ENCODE results near the gene PARVA. TPM values are rescaled to one million over a fixed set of nuclear protein-coding genes. Genes with fewer than 3 reads are reported as not detected.

The PARVA gene
- total RNA-seq, 4 donors from 2014 or later: 167 to 245 (median 240) TPM

DNA sequence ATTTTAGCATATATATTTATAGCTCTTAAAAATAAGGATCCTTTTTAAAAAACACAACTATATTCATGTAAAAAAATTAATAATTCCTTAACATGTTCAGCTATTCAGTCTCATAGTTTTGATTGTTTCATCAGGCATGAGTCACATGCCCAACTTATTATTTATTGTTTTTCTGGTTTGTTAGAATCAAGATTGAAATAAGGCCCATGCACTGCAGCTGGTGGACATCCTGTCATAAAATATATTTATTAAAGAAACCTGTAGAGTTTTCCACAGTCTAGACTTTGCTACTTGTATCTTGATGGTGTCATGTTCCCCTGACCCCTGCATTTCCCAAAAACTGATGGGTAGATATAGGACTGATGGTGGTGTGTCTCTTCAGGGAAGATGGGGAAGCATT is 77.4 kb downstream of the PARVA start:
- Histone ChIP-seq H3K27me3 (no peaks in the 10 kb centered on the region), H3K36me3 (no peaks in the 10 kb centered on the region), H3K4me1 (peaks cover 32 to 99% (median 35%) of the 10 kb centered on the region in 3 donors), H3K27ac (peak overlapping the region in 3 of 4 donors; percentile 7 to 82 (median 18)), H3K9me3 (no peaks in the 10 kb centered on the region), H3K4me3 (no peak overlapping the region)
- no peak for ATAC-seq
- TF ChIP-seq EP300 (IDR thresholded peaks at IDR 0.05) (no peak), POLR2A (IDR thresholded peaks at IDR 0.05) (no peak), POLR2AphosphoS5 (IDR thresholded peaks at IDR 0.05) (no peak)
- TF ChIP-seq, protein P1, sequence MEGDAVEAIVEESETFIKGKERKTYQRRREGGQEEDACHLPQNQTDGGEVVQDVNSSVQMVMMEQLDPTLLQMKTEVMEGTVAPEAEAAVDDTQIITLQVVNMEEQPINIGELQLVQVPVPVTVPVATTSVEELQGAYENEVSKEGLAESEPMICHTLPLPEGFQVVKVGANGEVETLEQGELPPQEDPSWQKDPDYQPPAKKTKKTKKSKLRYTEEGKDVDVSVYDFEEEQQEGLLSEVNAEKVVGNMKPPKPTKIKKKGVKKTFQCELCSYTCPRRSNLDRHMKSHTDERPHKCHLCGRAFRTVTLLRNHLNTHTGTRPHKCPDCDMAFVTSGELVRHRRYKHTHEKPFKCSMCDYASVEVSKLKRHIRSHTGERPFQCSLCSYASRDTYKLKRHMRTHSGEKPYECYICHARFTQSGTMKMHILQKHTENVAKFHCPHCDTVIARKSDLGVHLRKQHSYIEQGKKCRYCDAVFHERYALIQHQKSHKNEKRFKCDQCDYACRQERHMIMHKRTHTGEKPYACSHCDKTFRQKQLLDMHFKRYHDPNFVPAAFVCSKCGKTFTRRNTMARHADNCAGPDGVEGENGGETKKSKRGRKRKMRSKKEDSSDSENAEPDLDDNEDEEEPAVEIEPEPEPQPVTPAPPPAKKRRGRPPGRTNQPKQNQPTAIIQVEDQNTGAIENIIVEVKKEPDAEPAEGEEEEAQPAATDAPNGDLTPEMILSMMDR (IDR thresholded peaks at IDR 0.05): no peak

DNA sequence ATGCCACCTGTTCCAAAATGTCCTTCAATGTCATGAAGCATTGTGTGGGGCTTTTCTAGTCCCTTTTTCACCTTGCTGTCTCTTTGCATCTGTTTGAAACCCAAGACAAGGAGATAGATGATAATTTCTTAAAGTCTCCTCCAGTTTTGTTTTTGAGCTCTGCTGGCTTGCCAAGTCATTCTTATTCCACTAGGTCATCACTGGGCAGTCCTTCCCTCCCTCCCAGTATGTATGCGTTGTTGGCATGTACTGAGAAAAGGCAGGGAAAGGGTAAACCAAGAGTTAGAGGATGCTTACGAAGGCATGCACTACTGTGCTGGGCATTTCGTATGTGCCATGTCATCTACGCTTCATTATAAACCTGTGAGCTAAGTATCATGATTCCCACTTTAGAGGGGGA is 78.6 kb downstream of the PARVA start:
- WGBS, 2 donors (ENCODE audit: low coverage in 1 of 2): 11 to 46% methylated on average over 4 of the region's 4 CpGs
- peak overlapping the region; percentile 66 to 82 (median 76) for H3K27ac ChIP-seq
- no peaks in the 10 kb centered on the region for H3K36me3 ChIP-seq
- no peak for ATAC-seq
- H3K27me3 ChIP-seq: no peaks in the 10 kb centered on the region
- H3K4me3 ChIP-seq: no peak overlapping the region
- TF ChIP-seq EP300 (IDR thresholded peaks at IDR 0.05) (no peak), POLR2A (IDR thresholded peaks at IDR 0.05) (no peak), POLR2AphosphoS5 (IDR thresholded peaks at IDR 0.05) (no peak)
- TF ChIP-seq, protein P1 (IDR thresholded peaks at IDR 0.05): no peak
- H3K9me3 ChIP-seq: no peaks in the 10 kb centered on the region
- H3K4me1 ChIP-seq: peaks cover 36 to 99% (median 39%) of the 10 kb centered on the region in 3 donors

DNA sequence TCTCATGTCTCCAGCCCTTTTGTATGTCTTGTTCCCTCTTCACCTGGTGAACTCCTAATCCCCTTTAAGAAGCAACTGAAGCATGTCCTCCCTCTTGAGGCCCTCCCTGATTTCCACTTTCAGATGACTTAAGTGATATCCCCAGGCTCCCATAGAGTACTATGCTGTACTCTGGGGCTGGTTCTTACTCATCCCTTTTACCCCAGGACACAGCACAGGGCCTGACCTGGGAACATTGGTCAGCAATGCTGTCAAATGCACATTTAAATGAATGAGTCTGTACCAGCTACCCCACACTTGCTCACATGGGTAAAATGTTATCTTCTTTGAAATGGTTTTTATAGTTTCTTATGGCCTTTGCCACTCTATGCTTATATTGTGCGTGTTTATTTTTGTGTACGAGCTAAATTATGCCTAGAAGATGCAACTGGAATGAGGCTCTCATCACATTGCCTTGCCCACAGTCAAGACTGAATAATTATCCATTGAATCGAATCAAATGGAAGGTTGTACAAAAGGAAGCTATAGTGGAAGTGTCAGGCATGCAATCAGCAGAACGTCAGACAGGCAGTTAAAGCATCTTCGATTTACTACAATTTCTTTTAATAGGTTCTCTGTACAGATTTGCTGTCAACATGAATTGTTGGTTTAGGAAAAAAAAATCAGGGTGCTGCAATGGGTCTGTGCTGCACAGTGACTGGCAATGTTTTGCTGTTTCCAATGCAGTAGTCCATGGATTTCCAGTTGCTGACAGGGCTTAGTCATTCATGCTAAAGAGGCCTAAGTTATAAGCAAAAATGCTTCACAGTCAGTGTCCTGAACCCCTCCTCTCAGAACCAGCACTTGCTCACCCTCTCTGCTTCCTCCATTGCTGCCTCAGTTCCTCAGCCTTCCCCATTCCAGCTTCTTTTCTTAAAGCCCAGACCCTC is 79.5 kb downstream of the PARVA start:
- no peak overlapping the region for H3K4me3 ChIP-seq
- peak overlapping the region; percentile 66 to 82 (median 76) for H3K27ac ChIP-seq
- 38% methylated on average over 5 of the region's 5 CpGs for WGBS, 2 donors (ENCODE audit: low coverage in 1 of 2)
- TF ChIP-seq, protein P1 (IDR thresholded peaks at IDR 0.05): no peak
- peak; percentile 20 for TF ChIP-seq POLR2AphosphoS5 (IDR thresholded peaks at IDR 0.05)
- ATAC-seq: no peak
- no peaks in the 10 kb centered on the region for H3K9me3 ChIP-seq
- H3K36me3 ChIP-seq: no peaks in the 10 kb centered on the region
- H3K4me1 ChIP-seq: peaks cover 36 to 100% (median 41%) of the 10 kb centered on the region in 3 donors
- no peaks in the 10 kb centered on the region for H3K27me3 ChIP-seq

DNA sequence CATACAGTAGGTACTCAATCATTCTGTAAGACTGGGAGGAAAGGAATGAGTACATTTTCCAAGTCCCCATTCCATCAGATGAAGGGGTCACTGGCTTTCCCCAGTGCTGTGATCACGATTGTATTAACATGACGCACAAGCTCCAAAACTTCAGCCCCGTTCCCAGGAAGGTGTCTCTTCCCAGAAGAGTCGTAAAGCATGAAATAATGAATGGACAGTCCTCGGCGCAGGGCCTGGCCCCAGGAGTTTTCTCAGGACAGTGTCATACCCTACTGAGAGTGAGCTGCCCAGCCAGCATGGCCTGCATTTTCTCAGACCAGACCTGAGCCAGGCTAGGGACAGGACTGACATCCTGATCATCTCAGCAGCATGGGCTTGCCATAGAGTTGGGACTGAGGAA is 80.7 kb downstream of the PARVA start:
- Histone ChIP-seq H3K36me3 (no peaks in the 10 kb centered on the region), H3K27ac (peak overlapping the region; percentile 62 to 82 (median 76)), H3K9me3 (no peaks in the 10 kb centered on the region), H3K4me3 (no peak overlapping the region), H3K27me3 (no peaks in the 10 kb centered on the region), H3K4me1 (peaks cover 36 to 90% (median 41%) of the 10 kb centered on the region in 3 donors)
- peak; percentile 39 for ATAC-seq
- WGBS, 2 donors (ENCODE audit: low coverage in 1 of 2): 0% methylated on average over 1 of the region's 6 CpGs; no CpG with 5 or more reads in 1 of the 2 donors
- TF ChIP-seq POLR2AphosphoS5 (IDR thresholded peaks at IDR 0.05): peak; percentile 73
- TF ChIP-seq, protein P1 (IDR thresholded peaks at IDR 0.05): no peak

DNA sequence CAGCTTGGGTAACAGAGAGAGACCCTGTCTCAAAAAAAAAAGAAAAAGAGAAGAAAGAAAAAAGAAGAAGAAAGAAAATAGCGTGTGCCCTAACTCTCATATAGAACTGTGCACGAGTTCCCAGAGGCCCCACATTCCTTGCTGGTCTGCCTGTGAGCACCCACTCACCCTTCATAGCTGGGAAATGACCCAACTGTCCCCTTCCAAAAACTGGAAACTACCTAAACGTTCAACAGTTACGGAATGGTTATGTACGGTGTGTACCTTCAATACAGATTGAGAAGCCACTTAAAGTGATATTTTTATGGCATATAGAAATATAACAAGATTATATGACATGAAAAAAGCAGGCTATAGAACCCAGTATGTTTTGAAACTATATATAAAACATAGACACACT is 82.0 kb downstream of the PARVA start:
- H3K9me3 ChIP-seq: peaks cover 0 to 3% (median 0%) of the 10 kb centered on the region in 3 donors
- ATAC-seq: no peak
- H3K4me3 ChIP-seq: no peak overlapping the region
- H3K4me1 ChIP-seq: peaks cover 36 to 76% (median 36%) of the 10 kb centered on the region in 3 donors
- TF ChIP-seq POLR2AphosphoS5 (IDR thresholded peaks at IDR 0.05) (peak; percentile 48), EP300 (IDR thresholded peaks at IDR 0.05) (no peak), POLR2A (IDR thresholded peaks at IDR 0.05) (no peak)
- peak overlapping the region; percentile 62 to 82 (median 76) for H3K27ac ChIP-seq
- no peaks in the 10 kb centered on the region for H3K27me3 ChIP-seq
- H3K36me3 ChIP-seq: no peaks in the 10 kb centered on the region
- WGBS, 2 donors (ENCODE audit: low coverage in 1 of 2): 25 to 56% methylated on average over 5 of the region's 5 CpGs

All from gastroesophageal sphincter (tissue), 4 donors.